ELR (cell line): ENCODE results near the gene NRIP2.
"Not testable (repeated sequence)": the region's sequence is repeated elsewhere in the genome, so short reads cannot be mapped to it uniquely, and the experiment has no call there.

Experiments used
- DNase-seq: peaks from one replicate; pipeline ENCODE4 v3.0.0-alpha.2; 2015; ENCODE audit warnings: low read depth

Gene NRIP2

DNA sequence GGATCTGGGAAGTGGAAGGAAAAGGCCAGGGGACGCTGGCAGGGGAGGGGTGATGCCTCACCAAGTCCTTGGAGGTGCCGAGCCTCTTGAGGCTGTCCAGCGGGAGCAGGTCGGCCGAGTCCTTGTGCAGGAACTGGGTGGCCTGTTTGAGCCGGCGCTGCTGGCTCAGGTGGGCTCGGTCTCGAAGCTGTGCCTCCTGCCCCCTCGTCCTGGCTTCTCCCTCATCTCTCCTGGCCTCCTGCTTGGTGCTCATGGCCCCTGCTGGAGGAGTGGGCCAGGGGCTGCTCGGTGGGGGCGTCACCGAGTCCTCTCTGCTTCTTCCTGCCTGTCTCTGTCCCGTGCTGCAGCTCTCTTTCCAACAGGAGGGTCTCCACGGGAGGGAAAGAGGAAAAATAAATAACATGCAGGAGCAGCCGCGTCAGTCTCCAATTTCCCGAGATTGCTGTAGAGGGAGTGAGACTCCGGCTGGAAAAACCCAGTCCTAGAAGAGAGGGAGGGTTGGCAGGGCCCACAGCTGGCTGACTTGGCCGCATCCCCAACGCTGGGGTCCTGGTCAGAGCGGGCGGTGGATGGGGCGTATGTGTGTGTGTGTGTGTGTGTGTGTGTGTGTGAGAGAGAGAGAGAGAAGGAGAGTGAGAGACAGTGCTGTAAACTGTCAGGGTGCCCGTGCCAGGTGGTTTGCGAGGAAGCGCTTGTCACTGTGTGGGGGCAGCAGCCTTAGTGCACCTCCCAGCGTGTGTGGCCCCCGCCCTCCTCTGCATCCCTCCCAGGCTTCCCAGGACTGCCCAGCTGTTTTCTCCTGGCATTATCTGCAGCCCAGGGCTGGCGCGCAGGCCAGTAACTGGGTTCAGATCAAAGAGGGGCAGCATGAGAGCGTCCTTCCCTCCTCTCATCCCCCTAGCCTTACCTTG lies at the start of gene NRIP2:
Gene NRIP2, minus strand, starts transcription at position 455 of the 911 bp plus-strand sequence. Its CDS starts 52 bp downstream, at position 403.
- DNase-seq = peak; percentile 25

DNA sequence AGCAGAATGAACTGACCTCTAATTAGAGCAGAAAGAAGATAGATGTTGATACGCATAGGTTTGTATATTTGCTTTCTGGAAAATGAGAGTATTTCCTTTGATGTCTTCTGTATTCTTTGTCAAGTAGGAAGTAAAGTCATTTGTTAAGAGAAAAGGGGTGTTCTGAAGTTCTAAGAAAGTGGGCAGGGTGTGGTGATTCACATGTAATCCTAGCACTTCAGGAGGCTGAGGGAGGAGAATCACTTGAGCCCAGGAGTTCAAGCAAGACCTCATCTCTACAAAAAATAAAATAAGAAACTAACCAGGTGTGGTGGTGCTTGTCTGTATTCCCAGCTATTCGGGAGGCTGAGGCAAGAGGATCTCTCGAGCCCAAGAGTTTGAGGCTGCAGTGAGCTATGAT lies 45.0 kb upstream of the NRIP2 start:
- no peak for DNase-seq

GRCh38 chr12:2877953-2878732 lies 43.3 kb upstream of the NRIP2 start:
- DNase-seq = no peak

DNA sequence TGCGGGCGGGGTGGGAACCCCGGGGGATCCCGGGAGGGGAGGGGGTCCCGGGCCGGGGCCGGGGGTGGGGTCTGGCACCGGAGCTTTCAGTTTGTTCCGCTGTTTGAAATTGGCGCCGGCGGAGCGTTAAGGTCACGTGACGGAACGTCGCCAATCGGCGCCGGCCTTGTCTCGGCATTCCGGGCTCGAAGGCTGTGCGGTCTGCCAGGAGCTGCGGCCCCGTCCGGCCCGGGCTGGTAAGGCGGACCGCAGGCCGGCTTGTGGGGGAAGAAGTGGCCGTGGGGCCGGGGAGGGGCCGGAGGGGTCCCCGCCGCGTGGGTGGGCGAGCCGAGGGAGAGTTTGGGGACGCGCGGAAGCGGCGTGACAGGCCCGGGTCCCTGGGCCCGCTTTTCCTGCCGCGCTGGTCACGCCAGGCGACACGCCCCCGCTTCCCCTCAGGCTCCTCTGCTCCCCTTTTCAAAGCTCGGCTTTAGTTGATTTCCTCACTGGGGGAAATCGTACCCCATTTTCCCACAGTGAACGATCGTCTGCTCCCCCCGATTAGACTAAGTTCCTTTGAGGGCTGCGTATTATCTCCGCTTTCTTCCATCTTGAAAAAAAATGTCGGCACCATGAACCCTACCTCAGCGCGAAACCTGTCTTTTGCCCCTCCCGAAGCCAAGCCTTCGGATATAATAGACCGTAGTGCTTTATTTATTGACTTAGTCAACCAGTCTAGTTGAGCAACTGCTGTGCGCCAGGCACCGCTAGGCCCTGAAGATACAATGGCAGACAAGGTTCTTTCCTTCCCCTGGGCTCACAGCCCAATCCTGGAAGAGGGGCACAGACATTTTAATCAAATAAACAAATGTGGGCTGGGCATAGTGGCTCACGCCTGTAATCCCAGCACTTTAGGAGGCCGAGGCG lies 42.5 kb upstream of the NRIP2 start, which contains the start of the genes FOXM1 and RHNO1:
Gene FOXM1, minus strand, starts transcription at position 128 of the 906 bp plus-strand sequence. CDS start 2,696 bp downstream, outside the sequence.
Gene RHNO1, plus strand, starts transcription at position 177 of the 906 bp plus-strand sequence. CDS start 8,144 bp downstream, outside the sequence.
- peak; percentile 93 for DNase-seq

- peak; percentile 64 for DNase-seq
Observed at GRCh38 chr12:2876431-2877046, 41.7 kb upstream of the NRIP2 start.

GRCh38 chr12:2868986-2869632 lies 34.3 kb upstream of the NRIP2 start:
- peak; percentile 69 for DNase-seq

- DNase-seq = no peak
Observed at GRCh38 chr12:2864198-2864597, 29.4 kb upstream of the NRIP2 start.

DNA sequence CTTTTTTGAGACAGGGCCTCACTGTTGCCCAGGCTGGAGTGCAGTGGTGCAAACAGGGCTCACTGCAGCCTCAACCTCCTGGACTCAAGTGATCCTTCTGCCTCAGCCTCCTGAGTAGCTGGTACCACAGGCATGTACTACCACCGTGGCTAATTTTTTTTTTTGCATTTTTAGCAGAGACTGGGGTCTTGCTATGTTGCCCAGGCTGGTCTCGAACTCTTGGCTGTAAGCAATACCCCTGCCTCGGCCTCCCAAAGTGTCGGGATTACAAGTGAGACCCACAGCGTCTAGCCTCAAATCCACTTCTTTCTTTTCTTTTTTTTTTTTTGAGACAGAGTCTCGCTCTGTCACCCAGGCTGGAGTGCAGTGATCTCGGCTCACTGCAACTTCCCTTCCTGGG lies 28.6 kb upstream of the NRIP2 start:
- DNase-seq = not testable (repeated sequence)

DNA sequence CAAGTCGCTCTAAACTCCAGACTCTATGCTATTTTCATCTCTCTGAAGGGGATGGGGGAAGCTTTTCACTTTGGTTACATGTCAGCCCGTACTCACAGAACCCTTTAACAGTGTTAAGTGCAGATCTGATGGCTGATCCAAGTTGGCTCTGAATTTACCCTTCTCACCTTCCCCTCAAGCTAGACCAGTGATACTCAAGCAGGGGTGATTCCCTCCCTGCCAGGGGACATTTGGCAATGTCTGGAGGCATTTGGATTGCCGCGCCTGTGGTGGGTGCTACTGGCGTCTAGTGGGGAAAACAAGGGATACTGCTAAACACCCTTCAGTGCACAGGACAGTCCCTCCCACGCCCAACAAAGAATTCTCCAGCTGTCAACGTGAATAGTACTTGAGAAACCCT lies 28.0 kb upstream of the NRIP2 start:
- no peak for DNase-seq

DNA sequence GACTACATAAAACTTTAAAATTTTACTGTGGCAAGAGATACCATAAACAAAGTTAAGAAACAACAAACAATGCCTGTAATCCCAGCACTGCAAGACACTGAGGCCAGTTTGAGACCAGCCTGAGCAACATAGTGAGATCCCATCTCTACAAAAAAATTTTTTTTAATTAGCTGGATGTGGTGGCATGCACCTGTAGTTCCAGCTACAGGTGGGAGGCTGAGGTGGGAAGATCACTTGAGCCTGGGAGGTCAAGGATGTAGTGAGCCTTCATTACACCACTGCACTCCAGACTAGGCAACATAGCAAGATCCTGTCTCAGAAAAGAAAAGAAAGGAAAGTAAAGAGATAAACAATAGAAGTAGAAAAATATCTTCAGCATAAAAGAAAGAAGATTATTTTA lies 25.3 kb upstream of the NRIP2 start:
- no peak for DNase-seq

DNA sequence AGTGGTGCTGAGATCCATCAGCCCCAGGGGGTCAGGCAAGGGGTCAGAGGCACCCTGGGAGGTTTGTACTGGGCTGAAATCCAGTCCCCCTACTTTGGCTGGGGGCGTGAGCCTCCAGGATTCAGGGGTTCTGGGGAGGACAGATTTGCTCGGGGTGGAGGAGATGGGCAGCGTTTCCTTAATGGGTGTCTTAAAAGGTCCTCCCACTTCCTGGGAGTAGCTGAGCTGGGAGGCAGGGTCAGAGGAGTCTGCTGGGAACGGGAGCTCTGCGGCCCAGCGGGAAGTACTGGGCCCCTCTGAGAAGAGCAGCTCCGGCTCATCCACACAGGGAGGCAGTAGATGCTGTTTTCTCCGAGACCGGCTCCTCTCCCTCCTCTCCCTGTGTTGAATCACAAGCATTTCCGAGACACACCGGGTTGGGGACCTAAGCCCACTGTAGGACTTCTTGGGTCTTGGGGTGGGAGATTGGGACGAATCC lies 24.1 kb upstream of the NRIP2 start:
- DNase-seq = no peak

- DNase-seq = no peak
Observed at GRCh38 chr12:2858334-2858733, 23.5 kb upstream of the NRIP2 start.

DNA sequence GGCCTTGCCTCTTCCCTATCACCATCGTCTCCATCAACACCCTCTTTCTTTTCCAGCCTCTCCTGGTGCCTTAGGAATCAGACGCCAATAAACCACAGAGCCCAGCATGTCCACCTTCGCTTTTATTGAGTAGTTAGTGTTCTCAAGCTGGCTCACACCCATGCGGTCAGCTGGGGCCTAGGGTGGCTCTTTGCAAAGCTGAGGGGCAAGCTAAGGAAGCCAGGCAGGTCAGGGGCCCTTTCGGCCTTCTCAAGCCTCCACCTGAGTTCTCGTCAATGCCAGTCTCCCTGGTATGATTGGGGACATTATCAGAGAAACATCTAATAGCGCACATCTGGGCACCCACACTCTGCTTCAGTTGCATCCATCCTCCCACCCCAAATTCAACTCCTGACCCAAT lies 22.7 kb upstream of the NRIP2 start:
- no peak for DNase-seq

DNA sequence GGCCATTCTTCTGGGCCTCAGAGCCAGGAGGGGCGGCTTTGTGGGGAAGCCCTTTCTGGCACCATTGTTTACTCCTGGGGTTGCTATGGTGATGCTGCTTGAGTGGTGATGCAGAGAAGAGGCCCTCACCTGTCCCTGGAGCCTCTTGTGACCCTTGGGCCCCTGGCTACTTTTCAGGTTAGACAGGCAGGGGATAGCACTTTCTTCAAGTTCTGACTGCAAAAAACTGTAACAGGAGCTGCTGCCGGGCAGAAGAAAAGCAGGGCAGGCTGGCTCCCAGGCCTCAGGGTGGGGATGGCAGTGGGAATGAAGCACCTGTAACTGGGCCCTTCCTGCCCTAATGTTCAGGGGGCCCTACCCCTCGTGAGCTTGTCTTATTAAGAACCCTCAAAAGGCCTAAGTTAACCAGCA lies 22.2 kb upstream of the NRIP2 start, which contains the start of gene TEX52:
Gene TEX52, minus strand, starts transcription at position 19 of the 411 bp plus-strand sequence. Its CDS starts 13 bp downstream, at position 6.
- no peak for DNase-seq

- peak; percentile 41 for DNase-seq
Observed at GRCh38 chr12:2856051-2856450, 21.2 kb upstream of the NRIP2 start.

DNA sequence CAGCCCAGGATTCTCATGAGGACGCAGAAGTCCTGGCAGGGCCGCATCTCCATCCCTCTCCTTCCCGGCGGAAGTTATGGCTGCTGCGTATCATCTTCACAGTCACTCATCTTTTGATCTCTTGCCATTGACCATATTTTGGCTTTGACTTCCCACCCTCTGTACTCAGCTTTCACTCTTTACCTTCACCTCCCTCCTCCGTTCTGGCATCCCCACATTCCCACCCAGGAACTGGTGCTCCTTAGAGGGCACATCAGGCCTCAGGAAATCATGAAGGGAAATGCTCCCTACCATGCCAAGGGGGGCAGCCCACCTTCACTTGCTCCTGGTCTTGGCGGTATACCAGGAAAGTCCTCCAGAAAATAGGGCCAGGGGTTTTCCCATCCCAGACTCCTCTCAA lies 20.7 kb upstream of the NRIP2 start:
- no peak for DNase-seq

- DNase-seq = no peak
Observed at GRCh38 chr12:2854669-2855453, 20.0 kb upstream of the NRIP2 start.

- peak; percentile 86 for DNase-seq
Observed at GRCh38 chr12:2853626-2854025, 18.8 kb upstream of the NRIP2 start.

DNA sequence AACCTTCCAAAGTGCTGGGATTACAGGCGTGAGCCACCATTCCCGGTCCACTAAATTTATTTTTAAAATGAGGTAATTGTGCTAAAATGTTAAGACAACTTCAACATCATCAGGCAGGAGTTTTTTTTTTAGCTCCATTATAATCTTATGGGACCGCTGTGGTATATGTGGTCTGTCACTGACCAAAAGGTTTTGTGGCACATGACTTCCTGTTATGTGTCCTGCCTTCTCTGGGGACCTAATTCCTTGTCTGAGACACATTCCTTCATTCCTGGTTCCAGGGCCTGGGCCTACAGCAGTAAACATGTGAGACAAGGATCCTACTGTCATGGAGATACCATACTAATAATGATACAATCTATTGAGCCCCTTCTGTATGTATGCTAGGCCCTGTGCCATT lies 17.1 kb upstream of the NRIP2 start:
- no peak for DNase-seq

DNA sequence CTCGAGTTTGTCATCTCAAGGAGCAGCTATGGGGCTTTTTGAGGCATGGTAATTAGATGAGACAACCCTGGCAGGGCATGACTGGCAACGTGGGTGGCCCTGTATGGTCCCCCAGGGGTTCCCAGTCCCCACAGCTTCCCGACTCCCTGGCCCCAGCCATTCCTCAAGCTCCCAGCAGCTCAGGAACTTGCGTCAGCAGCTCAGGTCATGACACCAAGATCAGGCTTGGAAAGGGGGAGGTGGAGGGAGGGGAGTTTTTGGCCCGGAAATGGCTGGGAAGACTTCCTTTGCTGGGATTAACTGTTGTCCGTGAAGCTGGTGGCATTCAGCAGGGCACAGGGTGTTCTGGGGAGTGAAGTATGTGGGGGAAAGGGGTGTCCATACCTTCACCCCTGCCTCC lies 10.4 kb upstream of the NRIP2 start:
- DNase-seq = peak; percentile 70
